H1 (cell line): ENCODE data around the gene TRDN. TPM values are rescaled to one million over a fixed set of nuclear protein-coding genes. Genes with fewer than 3 reads are reported as not detected.

ENCODE experiments used
- CTCF ChIA-PET: fragments of 300-600 bp; sonication (Branson Sonifier 250); formaldehyde crosslinking; loops from one replicate; lab custom pipeline; 2021; ENCODE audit not compliant: partially characterized antibody; lab: Charles Lee
- POLR2A ChIA-PET: fragments of 300-600 bp; sonication (Branson Sonifier 250); formaldehyde crosslinking; loops from one replicate; lab custom pipeline; 2021; ENCODE audit warnings: inconsistent platforms; ENCODE audit not compliant: partially characterized antibody; lab: Charles Lee
- DNase-seq, 2 experiments: peaks; one replicate each; pipeline versions ENCODE4 v3.0.0 to v3.0.0-alpha.2; 2010 to 2022; ENCODE audit warnings: low spot score in 2 of 2, low read depth in 1 of 2, mixed read lengths in 1 of 2
- FAIRE-seq: peaks from 2 replicates; lab custom pipeline; 2011; peaks lifted over from hg19 to GRCh38; lab: Jason Lieb, UNC
- H2AFZ ChIP-seq: 2 replicates; pipeline ENCODE4 v1.8.1; 2012; ENCODE audit warnings: low read length, inconsistent platforms
- H2AK5ac ChIP-seq: 2 replicates; pipeline ENCODE4 v1.6.1; 2013; ENCODE audit warnings: low read depth, low read length
- H2BK120ac ChIP-seq: replicated peaks from 2 replicates; pipeline ENCODE3; 2013; ENCODE audit warnings: low read depth, low read length, inconsistent platforms
- H2BK12ac ChIP-seq: 2 replicates; pipeline ENCODE4 v1.6.1; 2013; ENCODE audit warnings: low read depth, low read length
- H2BK15ac ChIP-seq: 2 replicates; pipeline ENCODE4 v1.6.1; 2013; ENCODE audit warnings: low read length
- H2BK20ac ChIP-seq: 2 replicates; pipeline ENCODE4 v1.6.1; 2013; ENCODE audit warnings: low read length
- H2BK5ac ChIP-seq: 2 replicates; pipeline ENCODE4 v1.6.1; 2013; ENCODE audit warnings: low read depth, low read length
- H3K14ac ChIP-seq: 2 replicates; pipeline ENCODE4 v1.6.1; 2013; ENCODE audit warnings: inconsistent platforms; ENCODE audit not compliant: insufficient read length
- H3K18ac ChIP-seq: 2 replicates; pipeline ENCODE4 v1.6.1; 2013; ENCODE audit warnings: low read length; ENCODE audit errors: extremely low read depth
- H3K23ac ChIP-seq: 2 replicates; pipeline ENCODE4 v1.6.1; 2013; ENCODE audit warnings: inconsistent platforms; ENCODE audit not compliant: insufficient read length
- H3K23me2 ChIP-seq: 2 replicates; pipeline ENCODE4 v1.6.1; 2013; ENCODE audit warnings: low read depth, low read length
- H3K27ac ChIP-seq: 2 replicates; pipeline ENCODE4 v1.6.1; 2011; ENCODE audit warnings: low read depth, low read length, inconsistent platforms
- H3K27me3 ChIP-seq, 4 experiments: replicated peaks in 1 of 4; 1 replicate in 1 of 4; 2 replicates in 3 of 4; pipeline versions ENCODE4 v1.6.1 to v1.8.1; 2011 to 2013; ENCODE audit warnings: low read length in 3 of 4, mild to moderate bottlenecking in 3 of 4, inconsistent platforms in 2 of 4, mixed read lengths in 2 of 4, moderate library complexity in 1 of 4; ENCODE audit not compliant: control insufficient read depth in 3 of 4, insufficient read depth in 3 of 4; ENCODE audit errors: extremely low read depth in 1 of 4
- H3K36me3 ChIP-seq, 4 experiments: 2 replicates each; pipeline versions ENCODE4 v1.6.1 to v1.8.1; 2011 to 2013; ENCODE audit warnings: mild to moderate bottlenecking in 4 of 4, low read length in 3 of 4, moderate library complexity in 2 of 4, control low read depth in 1 of 4, inconsistent platforms in 1 of 4; ENCODE audit not compliant: insufficient read depth in 4 of 4, control insufficient read depth in 2 of 4
- H3K4ac ChIP-seq: replicated peaks from 2 replicates; pipeline ENCODE3; 2013; ENCODE audit warnings: low read length, low read depth, mixed read lengths, inconsistent platforms; ENCODE audit not compliant: insufficient read length
- H3K4me1 ChIP-seq, 4 experiments: replicated peaks in 1 of 4; 1 replicate in 1 of 4; 2 replicates in 3 of 4; pipeline versions ENCODE4 v1.6.1 to v1.8.1; 2011 to 2013; ENCODE audit warnings: low read length in 3 of 4, inconsistent platforms in 2 of 4, mixed read lengths in 1 of 4; ENCODE audit not compliant: insufficient read depth in 4 of 4, control insufficient read depth in 3 of 4
- H3K4me2 ChIP-seq, 2 experiments: 2 replicates each; pipeline versions ENCODE4 v1.6.1 to v1.8.1; 2011 to 2013; ENCODE audit warnings: low read depth in 2 of 2, low read length in 2 of 2, control low read depth in 1 of 2, inconsistent platforms in 1 of 2, mild to moderate bottlenecking in 1 of 2; ENCODE audit not compliant: insufficient read depth in 1 of 2
- H3K4me3 ChIP-seq, 4 experiments: fragments of 200-600, 300-600 bp in 1 of 4; sonication (generic), shearing (Covaris generic), sonication (Bioruptor Twin) in 1 of 4; 2 replicates each; pipeline versions ENCODE4 v1.5.1 to v1.8.1; 2011 to 2016; ENCODE audit warnings: low read length in 4 of 4, low read depth in 3 of 4, control low read depth in 2 of 4, inconsistent platforms in 2 of 4, mild to moderate bottlenecking in 2 of 4, mixed read lengths in 1 of 4, moderate library complexity in 1 of 4; ENCODE audit not compliant: insufficient read depth in 2 of 4; ENCODE audit errors: extremely low read depth in 1 of 4
- H3K56ac ChIP-seq: replicated peaks from 2 replicates; pipeline ENCODE3; 2013; ENCODE audit warnings: low read depth, mild to moderate bottlenecking, mixed read lengths, low read length, inconsistent platforms; ENCODE audit not compliant: insufficient read length
- H3K79me1 ChIP-seq: 2 replicates; pipeline ENCODE4 v1.6.1; 2013; ENCODE audit warnings: low read depth, low read length, control low read depth
- H3K79me2 ChIP-seq, 2 experiments: 2 replicates each; pipeline versions ENCODE4 v1.6.1 to v1.8.1; 2012 to 2013; ENCODE audit warnings: low read length in 2 of 2, mild to moderate bottlenecking in 2 of 2, inconsistent platforms in 1 of 2; ENCODE audit not compliant: insufficient read depth in 2 of 2, control insufficient read depth in 1 of 2
- H3K9ac ChIP-seq, 4 experiments: replicated peaks in 1 of 4; 1 replicate in 1 of 4; 2 replicates in 3 of 4; pipeline versions ENCODE4 v1.6.1 to v1.8.1; 2011 to 2013; ENCODE audit warnings: low read depth in 3 of 4, low read length in 3 of 4, control low read depth in 2 of 4, mild to moderate bottlenecking in 2 of 4, moderate library complexity in 2 of 4, inconsistent platforms in 1 of 4; ENCODE audit errors: extremely low read depth in 1 of 4
- H3K9me3 ChIP-seq, 2 experiments: 2 replicates each; pipeline versions ENCODE4 v1.6.1 to v1.8.1; 2012 to 2013; ENCODE audit warnings: mild to moderate bottlenecking in 2 of 2, moderate library complexity in 2 of 2, control low read depth in 1 of 2, inconsistent platforms in 1 of 2, low read depth in 1 of 2, low read length in 1 of 2, mixed read lengths in 1 of 2; ENCODE audit not compliant: insufficient read depth in 2 of 2
- H4K20me1 ChIP-seq, 2 experiments: replicated peaks in 1 of 2; 2 replicates each; pipeline versions ENCODE3 to v1.8.1; 2011 to 2013; ENCODE audit warnings: inconsistent platforms in 2 of 2, low read length in 2 of 2, mild to moderate bottlenecking in 1 of 2; ENCODE audit not compliant: insufficient read depth in 2 of 2, control insufficient read depth in 1 of 2
- H4K5ac ChIP-seq: 2 replicates; pipeline ENCODE4 v1.6.1; 2013; ENCODE audit warnings: low read length, low read depth, mixed read lengths, inconsistent platforms; ENCODE audit not compliant: insufficient read length
- H4K8ac ChIP-seq: 2 replicates; pipeline ENCODE4 v1.8.0; 2013; ENCODE audit warnings: mild to moderate bottlenecking, moderate library complexity, low read length, inconsistent platforms; ENCODE audit not compliant: insufficient read depth; ENCODE audit errors: extremely low read depth
- H4K91ac ChIP-seq: replicated peaks from 2 replicates; pipeline ENCODE3; 2013; ENCODE audit warnings: low read length, mixed read lengths, inconsistent platforms; ENCODE audit not compliant: insufficient read length
- CBX8 ChIP-seq: fragments of 300-800, 300-1000 bp; sonication (generic); IDR thresholded peaks from 2 replicates; pipeline ENCODE4 v1.7.1; 2016; ENCODE audit warnings: low read depth, low read length, borderline replicate concordance
- CHD1 ChIP-seq: IDR thresholded peaks from 2 replicates; pipeline ENCODE4 v1.6.1; 2012; ENCODE audit warnings: low read depth, low read length, improper control_type of control experiment
- CTBP2 ChIP-seq: IDR thresholded peaks from 2 replicates; pipeline ENCODE4 v1.7.0; 2011; ENCODE audit warnings: borderline replicate concordance, mild to moderate bottlenecking, moderate library complexity, mixed read lengths, low read length; ENCODE audit not compliant: insufficient read depth, insufficient read length
- HDAC6 ChIP-seq: IDR thresholded peaks from one replicate; pipeline ENCODE4 v1.7.1; 2012; ENCODE audit warnings: low read depth, mild to moderate bottlenecking, inconsistent platforms, low read length, moderate library complexity
- JUN ChIP-seq: IDR thresholded peaks from 2 replicates; pipeline ENCODE4 v1.6.1; 2011; ENCODE audit warnings: low read depth, mild to moderate bottlenecking, improper control_type of control experiment, low read length
- KDM4A ChIP-seq: IDR thresholded peaks from one replicate; pipeline ENCODE4 v1.7.1; 2012; ENCODE audit warnings: low read depth, mild to moderate bottlenecking, moderate library complexity, low read length, inconsistent platforms; ENCODE audit not compliant: severe bottlenecking
- NRF1 ChIP-seq: IDR thresholded peaks from 2 replicates; pipeline ENCODE4 v1.6.1; 2011; ENCODE audit warnings: mild to moderate bottlenecking, low read depth, low read length, improper control_type of control experiment
- POLR2A ChIP-seq, 2 experiments: IDR thresholded peaks; 1 replicate in 1 of 2; 2 replicates in 1 of 2; pipeline ENCODE4 v1.6.1; 2011; ENCODE audit warnings: low read depth in 2 of 2, low read length in 2 of 2, mild to moderate bottlenecking in 2 of 2; ENCODE audit errors: control extremely low read depth in 1 of 2
- SAP30 ChIP-seq: fragments of 300-600 bp; sonication (generic); IDR thresholded peaks from 2 replicates; pipeline ENCODE4 v1.7.1; 2012; ENCODE audit warnings: low read length, moderate library complexity, mild to moderate bottlenecking, inconsistent platforms; ENCODE audit not compliant: insufficient read depth, insufficient replicate concordance
- SIN3A ChIP-seq, 2 experiments: IDR thresholded peaks in 1 of 2; conservative IDR thresholded peaks in 1 of 2; 2 replicates each; pipeline ENCODE4 v1.6.1; 2011 to 2012; ENCODE audit warnings: low read length in 2 of 2, improper control_type of control experiment in 1 of 2, low read depth in 1 of 2, mild to moderate bottlenecking in 1 of 2
- SIRT6 ChIP-seq: IDR thresholded peaks from one replicate; pipeline ENCODE4 v1.7.1; 2012; ENCODE audit warnings: low read length, inconsistent platforms
- SIX5 ChIP-seq: IDR thresholded peaks from 2 replicates; pipeline ENCODE4 v1.6.1; 2011; ENCODE audit warnings: mild to moderate bottlenecking, low read depth, low read length
- SUZ12 ChIP-seq: fragments of 200-600 bp; sonication (generic); IDR thresholded peaks from 2 replicates; pipeline ENCODE4 v1.6.1; 2012; ENCODE audit warnings: mild to moderate bottlenecking, inconsistent platforms, low read length, moderate library complexity, mixed read lengths
- WGBS, 2 experiments: shearing (Covaris generic) in 1 of 2; methylation state at CpG; one replicate each; pipeline versions ENCODE4 v1.1.6 to v1.1.7; 2013 to 2015; ENCODE audit warnings: low lambda C conversion rate in 2 of 2, mixed read lengths in 2 of 2, inconsistent platforms in 1 of 2, low coverage in 1 of 2, missing lambda C conversion rate in 1 of 2; ENCODE audit not compliant: insufficient replicate concordance in 2 of 2, insufficient coverage in 1 of 2, insufficient read length in 1 of 2; ENCODE audit errors: extremely low coverage in 1 of 2, missing lambda C conversion rate in 1 of 2; 5-methylcytosine and 5-hydroxymethylcytosine counted together
- polyA plus RNA-seq, 7 experiments: library from polyadenylated mRNA; depleted of rRNA in 3 of 7; stranded (reverse) in 5 of 7; unstranded in 2 of 7; fragments of >200 nt in 5 of 7; fragments of 200-250 nt in 2 of 7; gene quantifications; 1 replicate in 5 of 7; 2 replicates in 1 of 7; 4 replicates in 1 of 7; pipeline versions ENCODE4 v1.2.1 to v1.2.3, GENCODE V29; 2011 to 2013; ENCODE audit warnings: missing spikeins in 2 of 7, mixed read lengths in 2 of 7
- total RNA-seq: library from RNA; stranded (reverse); fragmentation: NEBNext Ultra II Directional; extraction: Animal tissue kit (Norgen Biotek cat#: 25700); gene quantifications from 2 replicates; pipeline ENCODE4 v1.2.1, GENCODE V29; 2021
- TF ChIP-seq, protein P1 (sequence below): IDR thresholded peaks from 2 replicates; pipeline ENCODE4 v1.6.1; 2011; ENCODE audit warnings: low read depth, mild to moderate bottlenecking, low read length; ENCODE audit not compliant: insufficient read depth

TRDN gene
- total and polyA plus RNA-seq, 2 of the 8 experiments (the other 6 are each of a cell fraction or from before 2014, with no cell fraction given): 1.6 to 41.6 TPM

GRCh38 chr6:123215211-123215610, 421.5 kb downstream of the TRDN start:
- H2BK15ac ChIP-seq: no peak overlapping the region
- H3K23ac ChIP-seq: no peak overlapping the region
- H4K20me1 ChIP-seq: no peaks in the 10 kb centered on the region
- no peak overlapping the region for H3K4me2 ChIP-seq
- no peak overlapping the region for H3K14ac ChIP-seq
- FAIRE-seq (no peak), DNase-seq (no peak)
- H3K18ac ChIP-seq: no peak overlapping the region
- no peaks in the 10 kb centered on the region for H3K79me2 ChIP-seq
- no peaks in the 10 kb centered on the region for H3K23me2 ChIP-seq
- no peaks in the 10 kb centered on the region for H3K9me3 ChIP-seq
- H2BK20ac ChIP-seq: no peak overlapping the region
- no peak overlapping the region for H4K5ac ChIP-seq
- no peaks in the 10 kb centered on the region for H3K27me3 ChIP-seq
- no peaks in the 10 kb centered on the region for H3K36me3 ChIP-seq
- H3K27ac ChIP-seq: no peak overlapping the region
- no peak overlapping the region for H2BK5ac ChIP-seq
- no peak overlapping the region for H3K4ac ChIP-seq
- no peak overlapping the region for H3K9ac ChIP-seq
- ChIA-PET CTCF (interaction anchor here (1.3 kb wide), 1 partner anchor 17 kb away, joined by 3 read pairs; no protein-coding TSS in a partner anchor), POLR2A (interaction anchor here (1.0 kb wide), 1 partner anchor 30 kb away, joined by 6 read pairs; no protein-coding TSS in a partner anchor)
- no peak overlapping the region for H2BK120ac ChIP-seq
- H4K8ac ChIP-seq: no peak overlapping the region
- H3K4me3 ChIP-seq: no peak overlapping the region
- H4K91ac ChIP-seq: no peak overlapping the region
- H3K4me1 ChIP-seq: no peaks in the 10 kb centered on the region; a peak in 1 of 7 replicates
- WGBS, 2 experiments: 71% methylated on average over 4 of the region's 4 CpGs; no CpG with 5 or more reads in 1 of the 2 experiments
- H3K79me1 ChIP-seq: no peaks in the 10 kb centered on the region
- no peak overlapping the region for H2BK12ac ChIP-seq
- no peak overlapping the region for H2AK5ac ChIP-seq
- no peak overlapping the region for H3K56ac ChIP-seq
- peak overlapping the region; percentile 12; the same call in 1 of the 2 replicates for H2AFZ ChIP-seq
- TF ChIP-seq CHD1 (no peak), SUZ12 (no peak), SIRT6 (no peak), CTBP2 (no peak), SIX5 (no peak), HDAC6 (no peak), JUN (no peak), SAP30 (no peak), SIN3A (conservative IDR thresholded peaks at IDR 0.05 in 1 of 2, IDR thresholded peaks at IDR 0.05 in 1 of 2; ENCODE audit: low read depth in 1 of 2, low read length in 2 of 2) (no peak), KDM4A (no peak), NRF1 (no peak), CBX8 (no peak), POLR2A (IDR thresholded peaks at IDR 0.05; ENCODE audit: control extremely low read depth in 1 of 2, low read depth in 2 of 2, low read length in 2 of 2) (no peak)
- TF ChIP-seq, protein P1, sequence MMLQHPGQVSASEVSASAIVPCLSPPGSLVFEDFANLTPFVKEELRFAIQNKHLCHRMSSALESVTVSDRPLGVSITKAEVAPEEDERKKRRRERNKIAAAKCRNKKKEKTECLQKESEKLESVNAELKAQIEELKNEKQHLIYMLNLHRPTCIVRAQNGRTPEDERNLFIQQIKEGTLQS: no peak
